HG02943 (cell line): ENCODE measurements around the gene CCDC167.

ENCODE experiments used
- ATAC-seq: cut with Tn5 transposase; IDR thresholded peaks from one replicate; pipeline ENCODE4 v1.9.1; 2021; ENCODE audit warnings: mild to moderate bottlenecking, low read depth, moderate library complexity; ENCODE audit not compliant: unreplicated experiment

Gene CCDC167

DNA sequence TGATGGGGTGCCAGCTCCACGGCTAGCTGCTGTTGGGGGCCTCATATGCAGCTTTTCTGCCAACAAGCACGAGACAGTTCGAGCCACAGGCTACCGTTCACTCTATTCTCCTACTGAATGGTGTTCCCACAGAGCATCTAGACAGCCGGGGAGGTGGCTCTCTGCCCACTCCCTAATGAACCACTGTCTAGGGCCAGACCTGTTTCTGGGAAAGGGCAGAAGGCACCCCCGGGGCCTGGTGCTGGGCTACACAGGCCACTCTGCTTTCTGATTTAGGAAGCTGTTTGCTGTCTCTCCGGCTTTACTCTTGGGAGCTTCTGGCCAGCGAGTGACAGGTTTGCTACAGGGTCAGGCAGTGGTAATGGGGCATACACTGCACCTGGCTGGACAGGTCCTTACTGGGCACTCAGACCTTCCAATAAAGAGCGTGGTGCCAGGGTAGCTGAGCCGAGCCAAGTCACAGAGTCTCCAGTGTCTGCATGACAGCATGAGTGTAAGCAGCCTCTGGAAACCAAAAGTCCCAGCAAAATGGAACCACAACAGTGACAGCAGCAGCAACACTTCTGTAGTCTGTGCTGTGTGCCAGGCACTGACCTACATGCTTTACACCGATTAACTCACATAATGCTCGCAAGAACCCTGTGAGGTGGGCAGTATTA lies 8.4 kb downstream of the CCDC167 start:
- ATAC-seq, result no peak

GRCh38 chr6:37490536-37491170 lies 9.0 kb downstream of the CCDC167 start:
- no peak for ATAC-seq

DNA sequence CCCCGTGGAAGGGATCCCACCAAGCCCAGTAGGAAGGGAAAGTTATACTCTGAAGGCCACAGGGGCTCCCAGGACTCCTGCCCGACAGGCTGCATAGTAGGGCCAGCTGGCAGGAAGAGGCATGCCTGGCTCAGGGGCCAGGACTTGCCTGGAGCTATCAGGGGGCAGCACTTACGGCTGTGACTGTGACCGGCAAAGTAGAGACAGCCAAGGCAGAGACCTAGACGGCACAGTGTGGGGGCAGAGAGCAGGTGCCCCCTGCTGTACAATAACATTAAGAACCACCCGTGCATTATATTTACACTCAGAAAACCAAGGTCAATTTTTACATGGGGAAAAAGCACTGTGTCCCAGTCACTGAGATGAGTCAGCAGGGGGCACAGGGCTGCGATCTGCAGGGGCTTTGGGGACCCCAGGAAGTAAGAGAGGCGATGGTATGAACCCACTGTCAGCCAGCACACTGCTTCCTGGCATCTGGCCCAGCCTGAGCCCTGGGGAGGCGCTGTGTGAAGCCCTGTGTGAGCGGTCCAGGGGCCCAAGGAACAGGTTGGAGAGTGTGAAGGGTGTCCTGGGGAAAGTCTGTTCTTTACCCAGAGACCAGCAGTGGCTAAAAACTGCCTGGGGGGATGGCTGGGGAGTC lies 9.9 kb downstream of the CCDC167 start:
- ATAC-seq, result no peak

GRCh38 chr6:37488476-37488875 lies 11.2 kb downstream of the CCDC167 start:
- ATAC-seq, result no peak

- ATAC-seq, result no peak
Observed at GRCh38 chr6:37487591-37488380, 11.9 kb downstream of the CCDC167 start.

- no peak for ATAC-seq
Observed at GRCh38 chr6:37486121-37486839, 13.4 kb downstream of the CCDC167 start.

DNA sequence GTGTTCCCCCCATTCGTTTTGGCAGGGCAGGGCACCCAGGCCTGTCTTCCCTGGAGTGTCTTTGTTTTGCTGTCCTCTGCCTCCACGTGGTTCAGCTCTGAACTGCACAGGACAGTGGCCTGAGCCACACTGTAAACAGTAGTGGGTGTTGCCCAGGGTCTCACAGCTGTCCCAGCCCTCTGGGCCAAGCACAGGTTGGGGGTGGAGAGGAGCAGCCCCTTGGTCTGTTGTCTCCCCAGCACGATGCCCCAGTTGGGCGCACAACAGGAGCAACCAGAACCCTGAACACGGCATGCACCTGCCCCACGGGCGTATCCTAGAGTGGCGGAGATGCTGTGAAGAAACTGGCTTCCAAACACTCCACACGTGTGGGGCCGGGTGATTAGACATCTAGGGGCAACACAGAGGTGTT lies 14.4 kb downstream of the CCDC167 start:
- no peak for ATAC-seq

- ATAC-seq, result no peak
Observed at GRCh38 chr6:37484786-37485170, 14.9 kb downstream of the CCDC167 start.

- no peak for ATAC-seq
Observed at GRCh38 chr6:37483917-37484785, 15.5 kb downstream of the CCDC167 start.

DNA sequence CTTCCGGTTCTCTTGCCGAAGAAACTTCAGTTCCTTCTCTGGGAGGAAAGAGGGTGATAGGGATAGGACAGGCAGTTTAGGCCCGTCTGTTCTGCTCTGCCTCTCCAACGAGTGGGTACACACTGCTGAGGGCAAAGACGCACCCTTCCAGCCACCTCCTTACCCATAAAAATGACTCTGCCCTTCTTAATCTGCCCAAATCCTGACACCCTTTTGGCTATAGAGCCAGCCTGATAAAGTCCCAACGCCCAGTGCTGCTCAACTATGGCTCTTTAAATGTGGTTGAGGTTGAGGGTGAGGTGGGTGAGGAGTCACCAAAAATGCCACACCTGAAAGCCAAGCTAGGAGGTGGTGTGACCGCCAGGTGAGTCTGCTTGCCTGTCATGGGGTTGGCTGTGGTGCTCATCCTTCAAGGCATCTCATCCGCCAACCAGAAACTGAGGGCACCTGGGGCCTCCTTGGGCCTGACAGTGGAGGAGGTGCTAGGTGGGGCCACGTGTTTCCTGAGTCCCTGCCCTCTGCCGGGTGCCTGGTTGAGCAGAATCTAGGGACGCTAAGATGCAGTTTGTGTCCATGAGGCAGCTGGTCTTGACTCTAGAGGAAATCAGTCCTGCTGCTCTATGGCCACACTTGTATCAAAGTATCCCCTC lies 16.3 kb downstream of the CCDC167 start:
- no peak for ATAC-seq

- no peak for ATAC-seq
Observed at GRCh38 chr6:37482606-37483251, 17.0 kb downstream of the CCDC167 start.

GRCh38 chr6:37481711-37482605 lies 17.7 kb downstream of the CCDC167 start:
- no peak for ATAC-seq

DNA sequence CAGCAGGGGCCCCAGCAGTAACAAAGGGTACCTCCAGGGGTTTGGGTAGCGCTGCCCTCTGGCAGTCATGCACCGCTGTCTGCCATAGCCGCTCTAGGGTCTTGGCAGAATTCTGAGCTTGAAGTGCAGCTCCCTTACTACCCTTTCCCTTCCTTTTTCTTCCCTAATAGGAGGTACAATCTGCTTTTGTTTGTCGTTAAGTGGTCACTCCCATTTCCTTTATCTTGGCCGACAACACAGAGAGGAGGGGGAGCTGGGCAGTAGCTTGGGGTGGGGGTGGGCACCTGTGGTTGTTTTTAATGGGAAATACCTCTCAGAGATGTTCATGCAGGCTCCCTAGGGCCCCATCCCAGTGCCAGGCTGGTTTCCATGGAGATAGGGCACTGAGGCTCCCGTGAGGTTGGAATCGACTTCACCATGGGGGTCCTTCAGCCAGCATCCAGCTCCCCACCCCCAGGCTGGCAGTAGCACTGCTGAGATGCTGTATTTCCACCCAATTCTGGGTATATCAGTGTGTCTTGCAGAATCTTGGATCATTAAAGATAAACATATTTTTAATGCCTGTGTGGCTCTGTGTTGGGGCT lies 18.6 kb downstream of the CCDC167 start:
- ATAC-seq, result no peak

- ATAC-seq, result no peak
Observed at GRCh38 chr6:37480118-37480736, 19.5 kb downstream of the CCDC167 start.

GRCh38 chr6:37479266-37479854 lies 20.3 kb downstream of the CCDC167 start:
- ATAC-seq, result no peak

DNA sequence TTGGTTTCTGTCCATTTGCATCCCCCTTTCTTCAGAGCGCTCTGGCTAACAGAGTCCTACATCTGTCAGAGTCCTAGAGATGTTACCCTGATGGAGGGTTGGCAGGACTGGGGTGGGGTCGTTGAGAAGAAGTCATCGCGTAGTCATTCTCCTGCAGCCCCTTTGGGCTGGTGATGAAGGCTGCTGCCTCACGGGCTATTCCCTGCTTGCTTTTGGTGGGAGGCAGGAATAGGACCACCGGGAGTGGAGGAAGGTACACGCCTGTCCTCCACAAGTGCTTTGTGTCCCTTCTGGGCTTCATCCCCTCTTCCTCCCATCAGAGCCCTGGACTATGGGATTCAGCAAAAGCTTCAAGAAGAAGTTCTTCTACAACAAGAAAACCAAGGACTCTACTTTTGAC lies 20.9 kb downstream of the CCDC167 start:
- ATAC-seq, result no peak
